CD14-positive monocyte (primary cell): ENCODE data around the gene TMED8. TPM values are rescaled to one million over a fixed set of nuclear protein-coding genes. Genes with fewer than 3 reads are reported as not detected.

ENCODE experiments used
- DNase-seq, 3 donors: peaks; one replicate each; pipeline ENCODE4 v3.0.0-alpha.2; 2011 to 2022
- H2AFZ ChIP-seq: 2 replicates; pipeline ENCODE4 v1.6.0; 2012; ENCODE audit warnings: mild to moderate bottlenecking, low read depth, low read length, inconsistent platforms; ENCODE audit not compliant: insufficient read depth, poor library complexity, severe bottlenecking
- H3K27ac ChIP-seq, 2 donors: 1 replicate in 1 of 2; 2 replicates in 1 of 2; pipeline ENCODE4 v1.5.1; 2012 to 2013; ENCODE audit warnings: low read length in 2 of 2, control low read depth in 1 of 2, inconsistent platforms in 1 of 2, low read depth in 1 of 2, mild to moderate bottlenecking in 1 of 2
- H3K27me3 ChIP-seq, 2 donors: one replicate each; pipeline versions ENCODE4 v1.6.0 to v1.6.1; 2011 to 2013; ENCODE audit warnings: low read length in 2 of 2; ENCODE audit not compliant: control insufficient read depth in 2 of 2, insufficient read depth in 2 of 2
- H3K36me3 ChIP-seq, 2 donors: replicated peaks in 1 of 2; 1 replicate in 1 of 2; 2 replicates in 1 of 2; pipeline versions ENCODE4 v1.5.1 to v1.6.1; 2012 to 2013; ENCODE audit warnings: low read length in 2 of 2, control low read depth in 1 of 2, inconsistent platforms in 1 of 2, mild to moderate bottlenecking in 1 of 2; ENCODE audit not compliant: insufficient read depth in 2 of 2, control insufficient read depth in 1 of 2
- H3K4me1 ChIP-seq, 2 donors: 1 replicate in 1 of 2; 2 replicates in 1 of 2; pipeline versions ENCODE4 v1.5.1 to v1.6.1; 2012 to 2013; ENCODE audit warnings: low read length in 2 of 2, control low read depth in 1 of 2, inconsistent platforms in 1 of 2, mild to moderate bottlenecking in 1 of 2, moderate library complexity in 1 of 2; ENCODE audit not compliant: insufficient read depth in 2 of 2, control insufficient read depth in 1 of 2
- H3K4me2 ChIP-seq: replicated peaks from 2 replicates; pipeline ENCODE3; 2012; ENCODE audit warnings: low read length, moderate library complexity, mild to moderate bottlenecking; ENCODE audit not compliant: poor library complexity, severe bottlenecking; ENCODE audit errors: extremely low read depth
- H3K4me3 ChIP-seq, 3 experiments: fragments of 200-600 bp in 1 of 3; sonication (generic) in 1 of 3; replicated peaks in 1 of 3; 1 replicate in 2 of 3; 2 replicates in 1 of 3; pipeline ENCODE4 v1.5.1; 2011 to 2013; ENCODE audit warnings: low read length in 3 of 3, mild to moderate bottlenecking in 3 of 3, control low read depth in 2 of 3, low read depth in 2 of 3, inconsistent platforms in 1 of 3, moderate library complexity in 1 of 3
- H3K79me2 ChIP-seq: 2 replicates; pipeline ENCODE4 v1.6.0; 2012; ENCODE audit warnings: mild to moderate bottlenecking, control low read depth, inconsistent platforms, low read length, moderate library complexity; ENCODE audit not compliant: insufficient read depth
- H3K9ac ChIP-seq: 2 replicates; pipeline ENCODE4 v1.6.0; 2017; ENCODE audit warnings: low read length, mild to moderate bottlenecking; ENCODE audit not compliant: insufficient read depth, poor library complexity, severe bottlenecking
- H3K9me3 ChIP-seq, 2 donors: replicated peaks in 1 of 2; 1 replicate in 1 of 2; 2 replicates in 1 of 2; pipeline versions ENCODE4 v1.5.1 to v1.6.1; 2012 to 2013; ENCODE audit warnings: low read length in 2 of 2, control low read depth in 1 of 2; ENCODE audit not compliant: control insufficient read depth in 1 of 2, insufficient read depth in 1 of 2
- H4K20me1 ChIP-seq: 2 replicates; pipeline ENCODE4 v1.6.0; 2012; ENCODE audit warnings: mild to moderate bottlenecking, low read length, control low read depth, moderate library complexity; ENCODE audit not compliant: insufficient read depth
- H3K27ac Mint-ChIP-seq, 7 donors: one replicate each; pipeline ENCODE4 v1.8.0; 2020; ENCODE audit warnings: mild to moderate bottlenecking in 7 of 7, mixed read lengths in 7 of 7, moderate library complexity in 6 of 7, inconsistent platforms in 2 of 7
- H3K27me3 Mint-ChIP-seq, 3 donors: one replicate each; pipeline ENCODE4 v1.8.0; 2021 to 2022; ENCODE audit warnings: low read depth in 3 of 3, mild to moderate bottlenecking in 3 of 3, mixed read lengths in 3 of 3, moderate library complexity in 3 of 3, inconsistent platforms in 1 of 3
- H3K36me3 Mint-ChIP-seq, 2 donors: one replicate each; pipeline ENCODE4 v1.8.0; 2020; ENCODE audit warnings: mixed read lengths in 2 of 2, inconsistent platforms in 1 of 2, mild to moderate bottlenecking in 1 of 2
- H3K4me1 Mint-ChIP-seq: one replicate; pipeline ENCODE4 v1.8.0; 2020; ENCODE audit warnings: mild to moderate bottlenecking, mixed read lengths
- H3K4me3 Mint-ChIP-seq, 2 donors: one replicate each; pipeline ENCODE4 v1.8.0; 2020; ENCODE audit warnings: mild to moderate bottlenecking in 2 of 2, mixed read lengths in 2 of 2, moderate library complexity in 1 of 2
- H3K9me3 Mint-ChIP-seq, 7 donors: one replicate each; pipeline ENCODE4 v1.8.0; 2020 to 2022; ENCODE audit warnings: mixed read lengths in 7 of 7, mild to moderate bottlenecking in 6 of 7, moderate library complexity in 6 of 7, inconsistent platforms in 2 of 7
- CTCF ChIP-seq: fragments of 200-600 bp; IDR thresholded peaks from one replicate; pipeline ENCODE4 v1.8.0; 2022; ENCODE audit warnings: antibody characterized with exemption, mild to moderate bottlenecking
- WGBS: methylation state at CpG from one replicate; pipeline ENCODE4 v1.1.5; 2013; ENCODE audit warnings: missing lambda C conversion rate; ENCODE audit not compliant: insufficient coverage; 5-methylcytosine and 5-hydroxymethylcytosine counted together
- intact Hi-C, 2 donors: fragments of 100-400 bp; cut with micrococcal nuclease; formaldehyde crosslinking; loops; one replicate each; pipeline versions ENCODE4 v1.15.0 to v1.15.1; 2023
- polyA plus RNA-seq, 3 donors: library from polyadenylated mRNA; depleted of rRNA in 1 of 3; unstranded in 2 of 3; stranded (reverse) in 1 of 3; fragments of 300-500 nt in 2 of 3; fragments of >200 nt in 1 of 3; fragmentation: Illumina TruSeq in 2 of 3; gene quantifications; 1 replicate in 2 of 3; 2 replicates in 1 of 3; pipeline ENCODE4 v1.2.3, GENCODE V29; 2012 to 2021

TMED8 gene
- polyA plus RNA-seq, 3 donors = 5.4 to 6.2 (median 6.1) TPM

DNA sequence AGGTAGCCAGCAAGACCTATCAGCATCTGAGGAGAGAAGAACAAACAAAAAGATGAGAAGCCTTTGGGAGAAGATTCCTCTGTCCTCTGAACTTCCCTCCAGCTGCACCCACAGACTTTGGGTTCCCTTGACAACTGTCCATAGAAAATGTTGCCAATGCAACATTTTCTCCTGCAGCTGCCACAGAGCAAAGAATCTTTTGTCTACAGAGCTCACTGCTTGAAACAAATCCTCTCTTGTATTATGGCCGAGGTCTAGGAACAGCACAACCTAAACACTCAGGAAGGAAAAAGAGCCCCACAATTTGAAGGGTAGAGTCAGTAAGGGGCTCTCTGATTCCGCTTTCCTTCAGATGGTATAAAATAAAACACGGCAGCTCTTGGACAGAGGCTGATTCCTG lies 70.5 kb downstream of the TMED8 start:
- Histone ChIP-seq H3K4me3 (no peak overlapping the region), H3K79me2 (no peaks in the 10 kb centered on the region), H3K27me3 (no peaks in the 10 kb centered on the region), H4K20me1 (no peaks in the 10 kb centered on the region), H3K27ac (no peak overlapping the region), H3K4me1 (peaks cover 16 to 24% of the 10 kb centered on the region in 2 donors), H3K4me2 (no peak overlapping the region), H3K36me3 (peaks cover 5% of the 10 kb centered on the region in 2 donors), H3K9ac (no peak overlapping the region), H2AFZ (no peak overlapping the region), H3K9me3 (no peaks in the 10 kb centered on the region)
- intact Hi-C loops = no loop called here
- TF ChIP-seq CTCF = no peak
- H3K27me3 Mint-ChIP-seq = peaks cover 0 to 2% (median 0%) of the 10 kb centered on the region in 3 donors
- no peak overlapping the region for H3K4me3 Mint-ChIP-seq
- H3K9me3 Mint-ChIP-seq = peaks cover 0 to 5% (median 0%) of the 10 kb centered on the region in 7 donors
- H3K36me3 Mint-ChIP-seq = peaks cover 13 to 18% of the 10 kb centered on the region in 2 donors
- DNase-seq = no peak
- WGBS = 94% methylated on average over 2 of the region's 3 CpGs
- H3K4me1 Mint-ChIP-seq = peaks cover 26% of the 10 kb centered on the region
- H3K27ac Mint-ChIP-seq = no peak overlapping the region

GRCh38 chr14:77305696-77306095 lies 71.2 kb downstream of the TMED8 start:
- Mint-ChIP-seq H3K4me3 (no peak overlapping the region), H3K27ac (no peak overlapping the region), H3K27me3 (peaks cover 0 to 2% (median 0%) of the 10 kb centered on the region in 3 donors), H3K4me1 (peaks cover 22% of the 10 kb centered on the region), H3K36me3 (peaks cover 13 to 18% of the 10 kb centered on the region in 2 donors), H3K9me3 (peaks cover 0 to under 1% (median 0%) of the 10 kb centered on the region in 7 donors)
- Histone ChIP-seq H2AFZ (no peak overlapping the region), H4K20me1 (no peaks in the 10 kb centered on the region), H3K9ac (no peak overlapping the region), H3K9me3 (no peaks in the 10 kb centered on the region), H3K27ac (no peak overlapping the region), H3K79me2 (no peaks in the 10 kb centered on the region), H3K4me3 (no peak overlapping the region), H3K4me2 (no peak overlapping the region), H3K27me3 (no peaks in the 10 kb centered on the region), H3K4me1 (peaks cover 12 to 18% of the 10 kb centered on the region in 2 donors), H3K36me3 (peaks cover 5% of the 10 kb centered on the region in 2 donors)
- TF ChIP-seq CTCF = no peak
- intact Hi-C loops = no loop called here
- 91% methylated on average over 4 of the region's 4 CpGs for WGBS
- DNase-seq = no peak
